ENCODE data around the gene IBTK.
A peak's percentile ranks its signal among the peaks of the same experiment; 100 is the strongest.
"Not testable (repeated sequence)": the region's sequence is repeated elsewhere in the genome, so short reads cannot be mapped to it uniquely, and the experiment has no call there.

IBTK gene

DNA sequence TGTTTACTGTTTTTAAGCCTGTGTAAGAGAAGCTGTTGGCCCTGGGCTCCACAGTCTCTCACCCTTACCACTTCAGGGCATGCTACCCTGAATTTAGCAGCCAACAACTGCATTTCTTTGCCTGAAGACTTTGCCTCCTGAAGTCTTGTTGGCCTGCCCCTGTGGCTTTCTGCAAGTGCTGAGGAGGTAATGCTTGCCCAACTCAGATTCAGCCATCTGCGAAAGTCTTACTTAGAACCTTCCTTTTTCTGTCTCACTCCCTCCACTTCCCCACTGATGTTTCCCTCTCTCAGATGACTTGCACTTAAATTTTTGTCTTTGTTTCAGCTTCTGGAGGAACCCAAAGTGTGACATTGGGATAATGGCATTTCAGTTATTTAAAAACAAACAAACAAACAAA, 11.8 kb upstream of the IBTK start:
- Histone ChIP-seq H3K4me3 (ENCODE audit: low read length, poor library complexity, severe bottlenecking) (no peak overlapping the region), H3K79me2 (ENCODE audit: insufficient read depth, low read length) (no peaks in the 10 kb centered on the region), H2AFZ (ENCODE audit: low read length) (no peak overlapping the region), H3K4me1 (ENCODE audit: insufficient read depth, low read length, poor library complexity, severe bottlenecking) (no peaks in the 10 kb centered on the region), H4K20me1 (ENCODE audit: insufficient read depth, low read length, poor library complexity, severe bottlenecking) (no peaks in the 10 kb centered on the region), H3K4me2 (ENCODE audit: low read depth, low read length, poor library complexity, severe bottlenecking) (no peak overlapping the region), H3K9me3 (ENCODE audit: insufficient read depth, low read depth, low read length) (no peaks in the 10 kb centered on the region), H3K9me2 (replicated peaks; ENCODE audit: low read depth, low read length) (no peaks in the 10 kb centered on the region), H3F3A (ENCODE audit: low read depth) (no peaks in the 10 kb centered on the region), H3K27me3 (ENCODE audit: insufficient read depth, low read length, poor library complexity, severe bottlenecking) (no peaks in the 10 kb centered on the region), H3K36me3 (ENCODE audit: insufficient read depth, low read length) (no peaks in the 10 kb centered on the region), H3K9ac (ENCODE audit: low read depth, low read length, poor library complexity, severe bottlenecking) (no peak overlapping the region)
- TF ChIP-seq, protein P1, sequence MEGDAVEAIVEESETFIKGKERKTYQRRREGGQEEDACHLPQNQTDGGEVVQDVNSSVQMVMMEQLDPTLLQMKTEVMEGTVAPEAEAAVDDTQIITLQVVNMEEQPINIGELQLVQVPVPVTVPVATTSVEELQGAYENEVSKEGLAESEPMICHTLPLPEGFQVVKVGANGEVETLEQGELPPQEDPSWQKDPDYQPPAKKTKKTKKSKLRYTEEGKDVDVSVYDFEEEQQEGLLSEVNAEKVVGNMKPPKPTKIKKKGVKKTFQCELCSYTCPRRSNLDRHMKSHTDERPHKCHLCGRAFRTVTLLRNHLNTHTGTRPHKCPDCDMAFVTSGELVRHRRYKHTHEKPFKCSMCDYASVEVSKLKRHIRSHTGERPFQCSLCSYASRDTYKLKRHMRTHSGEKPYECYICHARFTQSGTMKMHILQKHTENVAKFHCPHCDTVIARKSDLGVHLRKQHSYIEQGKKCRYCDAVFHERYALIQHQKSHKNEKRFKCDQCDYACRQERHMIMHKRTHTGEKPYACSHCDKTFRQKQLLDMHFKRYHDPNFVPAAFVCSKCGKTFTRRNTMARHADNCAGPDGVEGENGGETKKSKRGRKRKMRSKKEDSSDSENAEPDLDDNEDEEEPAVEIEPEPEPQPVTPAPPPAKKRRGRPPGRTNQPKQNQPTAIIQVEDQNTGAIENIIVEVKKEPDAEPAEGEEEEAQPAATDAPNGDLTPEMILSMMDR (conservative IDR thresholded peaks at IDR 0.05; ENCODE audit: low read length) = no peak
- TF ChIP-seq EZH2phosphoT487 (IDR thresholded peaks at IDR 0.05; ENCODE audit: borderline replicate concordance) = no peak

DNA sequence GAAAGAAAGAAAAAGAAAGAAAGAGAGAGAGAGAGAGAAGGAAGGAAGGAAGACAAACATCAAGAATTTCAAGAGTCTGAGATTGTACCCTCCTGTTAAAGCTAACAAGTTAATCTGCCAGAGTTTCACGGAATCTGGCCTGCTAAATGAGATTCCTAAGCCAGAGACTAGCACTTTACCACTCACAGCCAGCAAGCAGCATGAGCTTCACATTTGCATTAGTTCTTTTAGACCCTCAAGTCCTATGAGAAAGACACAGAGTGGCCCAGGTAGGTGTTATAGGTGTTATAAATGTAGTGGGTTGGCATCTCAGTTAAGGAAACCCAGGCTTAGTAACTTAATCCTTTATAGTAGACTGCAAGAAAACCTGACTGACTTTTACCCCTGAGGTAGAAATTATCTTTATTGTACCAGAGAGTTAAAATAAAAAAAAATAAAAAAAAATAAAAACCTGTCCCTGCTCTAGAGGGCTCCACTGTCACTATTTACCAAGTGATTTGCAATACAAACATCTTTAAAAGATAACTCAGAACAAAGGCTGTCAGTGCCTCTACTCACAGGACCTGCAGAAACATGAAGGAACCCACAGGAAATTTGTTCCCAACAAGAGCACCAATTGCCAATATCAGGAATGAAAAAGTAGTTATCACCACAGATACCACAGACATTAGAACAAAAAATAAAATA, 9.7 kb upstream of the IBTK start:
- no peaks in the 10 kb centered on the region for H3K9me3 ChIP-seq (ENCODE audit: insufficient read depth, low read depth, low read length)
- no peaks in the 10 kb centered on the region for H3K79me2 ChIP-seq (ENCODE audit: insufficient read depth, low read length)
- no peaks in the 10 kb centered on the region for H3K36me3 ChIP-seq (ENCODE audit: insufficient read depth, low read length)
- H3K4me1 ChIP-seq (ENCODE audit: insufficient read depth, low read length, poor library complexity, severe bottlenecking) = no peaks in the 10 kb centered on the region
- no peaks in the 10 kb centered on the region for H3F3A ChIP-seq (ENCODE audit: low read depth)
- no peaks in the 10 kb centered on the region for H3K9me2 ChIP-seq (replicated peaks; ENCODE audit: low read depth, low read length)
- H3K4me3 ChIP-seq (ENCODE audit: low read length, poor library complexity, severe bottlenecking) = no peak overlapping the region
- no peak overlapping the region for H3K9ac ChIP-seq (ENCODE audit: low read depth, low read length, poor library complexity, severe bottlenecking)
- H3K4me2 ChIP-seq (ENCODE audit: low read depth, low read length, poor library complexity, severe bottlenecking) = no peak overlapping the region
- no peak for TF ChIP-seq EZH2phosphoT487 (IDR thresholded peaks at IDR 0.05; ENCODE audit: borderline replicate concordance)
- TF ChIP-seq, protein P1 (conservative IDR thresholded peaks at IDR 0.05; ENCODE audit: low read length) = peak; percentile 29; the same call in 1 of the 2 replicates
- H4K20me1 ChIP-seq (ENCODE audit: insufficient read depth, low read length, poor library complexity, severe bottlenecking) = no peaks in the 10 kb centered on the region
- H2AFZ ChIP-seq (ENCODE audit: low read length) = no peak overlapping the region
- no peaks in the 10 kb centered on the region for H3K27me3 ChIP-seq (ENCODE audit: insufficient read depth, low read length, poor library complexity, severe bottlenecking)

DNA sequence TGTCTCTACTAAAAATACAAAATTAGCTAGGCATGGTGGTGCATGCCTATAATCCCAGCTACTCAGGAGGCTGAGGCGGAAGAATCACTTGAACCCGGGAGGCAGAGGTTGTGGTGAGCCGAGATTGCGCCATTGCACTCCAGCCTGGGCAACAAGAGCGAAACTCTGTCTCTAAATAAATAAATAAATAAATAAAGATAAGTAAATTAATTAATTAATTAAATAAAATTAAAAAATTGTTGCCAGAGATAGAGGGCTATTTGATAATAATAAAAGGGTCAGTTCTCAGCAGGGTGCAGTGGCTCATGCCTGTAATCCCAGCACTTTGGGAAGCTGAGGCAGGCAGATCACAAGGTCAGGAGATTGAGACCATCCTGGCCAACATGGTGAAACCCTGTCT, 7.2 kb upstream of the IBTK start:
- H3K79me2 ChIP-seq (ENCODE audit: insufficient read depth, low read length); H3K9me3 ChIP-seq (ENCODE audit: insufficient read depth, low read depth, low read length); H3K4me2 ChIP-seq (ENCODE audit: low read depth, low read length, poor library complexity, severe bottlenecking); H4K20me1 ChIP-seq (ENCODE audit: insufficient read depth, low read length, poor library complexity, severe bottlenecking); H3K4me1 ChIP-seq (ENCODE audit: insufficient read depth, low read length, poor library complexity, severe bottlenecking); H3K9me2 ChIP-seq (replicated peaks; ENCODE audit: low read depth, low read length); H3F3A ChIP-seq (ENCODE audit: low read depth); H3K4me3 ChIP-seq (ENCODE audit: low read length, poor library complexity, severe bottlenecking); H3K36me3 ChIP-seq (ENCODE audit: insufficient read depth, low read length); H2AFZ ChIP-seq (ENCODE audit: low read length); H3K27me3 ChIP-seq (ENCODE audit: insufficient read depth, low read length, poor library complexity, severe bottlenecking); H3K9ac ChIP-seq (ENCODE audit: low read depth, low read length, poor library complexity, severe bottlenecking): not testable (repeated sequence)

DNA sequence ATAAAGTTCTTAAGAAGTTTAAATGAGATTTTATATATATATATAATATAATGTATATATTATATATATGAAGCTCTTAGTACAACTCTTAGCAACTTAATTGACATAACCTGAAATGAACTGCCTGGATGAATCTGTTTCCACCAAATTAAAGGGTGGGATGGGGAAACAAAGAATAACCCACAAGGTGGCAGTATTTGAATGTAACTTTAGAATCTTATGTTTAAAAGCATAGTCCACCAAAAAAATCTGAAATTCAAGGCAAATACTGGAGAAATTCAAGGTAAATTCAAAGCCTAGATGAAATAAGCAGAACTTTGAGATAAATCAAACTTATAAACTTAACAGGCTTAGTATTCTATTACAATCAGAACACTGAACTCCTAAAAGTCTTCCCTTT, 4.4 kb upstream of the IBTK start:
- Histone ChIP-seq H3K4me2 (ENCODE audit: low read depth, low read length, poor library complexity, severe bottlenecking) (no peak overlapping the region), H3F3A (ENCODE audit: low read depth) (no peaks in the 10 kb centered on the region), H2AFZ (ENCODE audit: low read length) (no peak overlapping the region), H3K9ac (ENCODE audit: low read depth, low read length, poor library complexity, severe bottlenecking) (no peak overlapping the region), H3K9me2 (replicated peaks; ENCODE audit: low read depth, low read length) (no peaks in the 10 kb centered on the region), H3K4me3 (ENCODE audit: low read length, poor library complexity, severe bottlenecking) (no peak overlapping the region), H4K20me1 (ENCODE audit: insufficient read depth, low read length, poor library complexity, severe bottlenecking) (no peaks in the 10 kb centered on the region), H3K9me3 (ENCODE audit: insufficient read depth, low read depth, low read length) (no peaks in the 10 kb centered on the region), H3K36me3 (ENCODE audit: insufficient read depth, low read length) (no peaks in the 10 kb centered on the region), H3K79me2 (ENCODE audit: insufficient read depth, low read length) (peaks cover 6% of the 10 kb centered on the region), H3K4me1 (ENCODE audit: insufficient read depth, low read length, poor library complexity, severe bottlenecking) (peaks cover 7% of the 10 kb centered on the region), H3K27me3 (ENCODE audit: insufficient read depth, low read length, poor library complexity, severe bottlenecking) (no peaks in the 10 kb centered on the region)
- TF ChIP-seq, protein P1 (conservative IDR thresholded peaks at IDR 0.05; ENCODE audit: low read length) = peak; percentile 68
- no peak for TF ChIP-seq EZH2phosphoT487 (IDR thresholded peaks at IDR 0.05; ENCODE audit: borderline replicate concordance)

All from Loucy (cell line).